Kidney epithelial cell (primary cell): Measurements from ENCODE around the gene PPP2R3B. TPM values are rescaled to one million over a fixed set of nuclear protein-coding genes. Genes with fewer than 3 reads are reported as not detected.
"Not testable (repeated sequence)": the region's sequence is repeated elsewhere in the genome, so short reads cannot be mapped to it uniquely, and the experiment has no call there.

Source experiments
- DNase-seq: peaks from one replicate; pipeline ENCODE4 v3.0.0-alpha.2; 2010; ENCODE audit warnings: low read depth
- H3K27me3 ChIP-seq: 2 replicates; pipeline ENCODE4 v1.6.0; 2011; ENCODE audit warnings: low read length; ENCODE audit not compliant: control insufficient read depth, insufficient read depth
- H3K36me3 ChIP-seq: 2 replicates; pipeline ENCODE4 v1.5.1; 2011; ENCODE audit warnings: low read length; ENCODE audit not compliant: control insufficient read depth, insufficient read depth
- H3K4me3 ChIP-seq: 2 replicates; pipeline ENCODE4 v1.5.1; 2011; ENCODE audit warnings: low read depth, mild to moderate bottlenecking, control low read depth, low read length
- total RNA-seq: library from RNA; depleted of rRNA; stranded (reverse); fragments of >200 nt; gene quantifications from 2 replicates; pipeline ENCODE4 v1.2.3, GENCODE V29; 2015
- TF ChIP-seq, protein P1 (sequence below): IDR thresholded peaks from 2 replicates; pipeline ENCODE4 v1.5.1; 2011; ENCODE audit warnings: mild to moderate bottlenecking, moderate library complexity, low read length, control low read depth, inconsistent platforms; ENCODE audit not compliant: insufficient read depth, poor library complexity, severe bottlenecking

PPP2R3B gene, protein sequence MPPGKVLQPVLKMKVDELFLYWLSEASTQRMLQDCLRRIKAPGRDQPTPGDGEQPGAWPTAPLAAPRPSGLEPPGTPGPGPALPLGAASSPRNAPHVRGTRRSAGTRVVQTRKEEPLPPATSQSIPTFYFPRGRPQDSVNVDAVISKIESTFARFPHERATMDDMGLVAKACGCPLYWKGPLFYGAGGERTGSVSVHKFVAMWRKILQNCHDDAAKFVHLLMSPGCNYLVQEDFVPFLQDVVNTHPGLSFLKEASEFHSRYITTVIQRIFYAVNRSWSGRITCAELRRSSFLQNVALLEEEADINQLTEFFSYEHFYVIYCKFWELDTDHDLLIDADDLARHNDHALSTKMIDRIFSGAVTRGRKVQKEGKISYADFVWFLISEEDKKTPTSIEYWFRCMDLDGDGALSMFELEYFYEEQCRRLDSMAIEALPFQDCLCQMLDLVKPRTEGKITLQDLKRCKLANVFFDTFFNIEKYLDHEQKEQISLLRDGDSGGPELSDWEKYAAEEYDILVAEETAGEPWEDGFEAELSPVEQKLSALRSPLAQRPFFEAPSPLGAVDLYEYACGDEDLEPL
- 17.7 and 29.0 TPM in 2 replicates for total RNA-seq

GRCh38 chrX:386768-387575 lies at the start of gene PPP2R3B:
PPP2R3B (minus strand) TSS chrX:386907; CDS start chrX:386691, 216 bp downstream.
- TF ChIP-seq, protein P1, sequence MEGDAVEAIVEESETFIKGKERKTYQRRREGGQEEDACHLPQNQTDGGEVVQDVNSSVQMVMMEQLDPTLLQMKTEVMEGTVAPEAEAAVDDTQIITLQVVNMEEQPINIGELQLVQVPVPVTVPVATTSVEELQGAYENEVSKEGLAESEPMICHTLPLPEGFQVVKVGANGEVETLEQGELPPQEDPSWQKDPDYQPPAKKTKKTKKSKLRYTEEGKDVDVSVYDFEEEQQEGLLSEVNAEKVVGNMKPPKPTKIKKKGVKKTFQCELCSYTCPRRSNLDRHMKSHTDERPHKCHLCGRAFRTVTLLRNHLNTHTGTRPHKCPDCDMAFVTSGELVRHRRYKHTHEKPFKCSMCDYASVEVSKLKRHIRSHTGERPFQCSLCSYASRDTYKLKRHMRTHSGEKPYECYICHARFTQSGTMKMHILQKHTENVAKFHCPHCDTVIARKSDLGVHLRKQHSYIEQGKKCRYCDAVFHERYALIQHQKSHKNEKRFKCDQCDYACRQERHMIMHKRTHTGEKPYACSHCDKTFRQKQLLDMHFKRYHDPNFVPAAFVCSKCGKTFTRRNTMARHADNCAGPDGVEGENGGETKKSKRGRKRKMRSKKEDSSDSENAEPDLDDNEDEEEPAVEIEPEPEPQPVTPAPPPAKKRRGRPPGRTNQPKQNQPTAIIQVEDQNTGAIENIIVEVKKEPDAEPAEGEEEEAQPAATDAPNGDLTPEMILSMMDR = no peak
- Histone ChIP-seq H3K4me3 (peak within 1 kb of the TSS; percentile 98), H3K36me3 (no peaks in the 10 kb centered on the region), H3K27me3 (no peaks in the 10 kb centered on the region)
- peak; percentile 81 for DNase-seq

- H3K4me3 ChIP-seq = no peak overlapping the region
- H3K27me3 ChIP-seq = peaks cover 3% of the 10 kb centered on the region
- no peaks in the 10 kb centered on the region for H3K36me3 ChIP-seq
- TF ChIP-seq, protein P1 = no peak
- DNase-seq = no peak
These were observed 48.9 kb upstream of the PPP2R3B start for GRCh38 chrX:435536-436122.

GRCh38 chrX:434946-435345 lies 48.2 kb upstream of the PPP2R3B start:
- Histone ChIP-seq H3K36me3 (no peaks in the 10 kb centered on the region), H3K27me3 (peaks cover 3% of the 10 kb centered on the region), H3K4me3 (no peak overlapping the region)
- no peak for DNase-seq
- TF ChIP-seq, protein P1 = no peak

DNA sequence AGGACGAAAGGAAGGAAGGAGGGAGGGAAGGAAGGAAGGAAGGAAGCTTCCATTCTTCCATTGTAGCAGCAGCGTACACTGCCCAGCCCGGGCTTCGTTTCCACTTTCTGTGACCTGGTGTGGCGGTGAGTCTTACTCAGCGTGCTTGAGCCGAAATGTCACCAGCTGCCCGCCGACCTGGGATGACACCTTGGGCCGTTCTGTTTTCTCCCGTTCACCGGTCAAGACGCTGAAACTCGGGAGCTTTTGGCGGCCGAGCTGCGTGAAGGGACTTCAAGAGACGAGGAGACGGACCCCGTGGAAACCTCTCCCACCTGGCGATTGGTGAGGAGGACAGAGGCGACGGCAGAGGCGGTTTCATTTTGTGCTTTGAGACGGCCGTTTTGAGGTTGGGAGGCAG lies 47.1 kb upstream of the PPP2R3B start:
- TF ChIP-seq, protein P1 = no peak
- Histone ChIP-seq H3K27me3 (peaks cover 3% of the 10 kb centered on the region), H3K4me3 (no peak overlapping the region), H3K36me3 (no peaks in the 10 kb centered on the region)
- DNase-seq = no peak

- H3K36me3 ChIP-seq, H3K27me3 ChIP-seq, DNase-seq, H3K4me3 ChIP-seq: not testable (repeated sequence)
These were observed 46.0 kb upstream of the PPP2R3B start for GRCh38 chrX:432666-433065.
